Measurements from ENCODE around the gene EWSR1.
"Not testable (repeated sequence)": the region's sequence is repeated elsewhere in the genome, so short reads cannot be mapped to it uniquely, and the experiment has no call there.

Gene EWSR1

DNA sequence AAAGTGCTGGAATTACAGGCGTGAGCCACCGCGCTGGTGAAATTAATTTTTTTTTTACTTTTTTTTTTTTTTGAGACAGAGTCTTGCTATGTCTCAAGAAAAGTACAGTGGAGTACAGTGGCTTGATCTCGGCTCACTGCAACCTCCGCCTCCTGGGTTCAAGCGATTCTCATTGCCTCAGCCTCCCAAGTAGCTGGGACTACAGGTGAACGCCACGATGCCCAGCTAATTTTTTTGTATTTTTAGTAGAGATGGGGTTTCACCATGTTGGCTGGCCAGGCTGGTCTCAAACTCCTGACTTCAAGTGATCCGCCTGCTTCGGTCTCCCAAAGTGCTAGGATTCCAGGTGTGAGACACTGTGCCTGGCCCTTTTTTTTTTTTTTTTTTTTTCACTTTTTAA is 20.2 kb upstream of the EWSR1 start:
- DNase-seq (ENCODE audit: low spot score), result not testable (repeated sequence)

DNA sequence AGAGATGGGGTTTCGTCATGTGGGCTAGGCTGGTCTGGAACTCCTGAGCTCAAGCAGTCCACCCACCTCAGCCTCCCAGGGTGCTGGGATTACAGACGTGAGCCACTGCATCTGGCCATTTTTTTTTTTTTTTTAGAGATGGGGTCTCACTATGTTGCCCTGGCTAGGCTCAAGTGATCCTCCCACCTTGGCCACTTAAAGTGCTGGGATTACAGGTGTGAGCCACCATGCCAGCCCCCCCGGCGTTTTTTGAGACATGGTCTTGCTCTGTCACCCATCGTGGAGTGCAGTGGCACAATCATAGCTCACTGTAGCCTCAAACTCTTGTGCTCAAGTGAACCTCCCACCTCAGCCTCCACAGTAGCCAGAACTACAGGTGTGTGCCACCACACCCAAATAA is 16.8 kb upstream of the EWSR1 start:
- no peak for DNase-seq (ENCODE audit: low spot score)

DNA sequence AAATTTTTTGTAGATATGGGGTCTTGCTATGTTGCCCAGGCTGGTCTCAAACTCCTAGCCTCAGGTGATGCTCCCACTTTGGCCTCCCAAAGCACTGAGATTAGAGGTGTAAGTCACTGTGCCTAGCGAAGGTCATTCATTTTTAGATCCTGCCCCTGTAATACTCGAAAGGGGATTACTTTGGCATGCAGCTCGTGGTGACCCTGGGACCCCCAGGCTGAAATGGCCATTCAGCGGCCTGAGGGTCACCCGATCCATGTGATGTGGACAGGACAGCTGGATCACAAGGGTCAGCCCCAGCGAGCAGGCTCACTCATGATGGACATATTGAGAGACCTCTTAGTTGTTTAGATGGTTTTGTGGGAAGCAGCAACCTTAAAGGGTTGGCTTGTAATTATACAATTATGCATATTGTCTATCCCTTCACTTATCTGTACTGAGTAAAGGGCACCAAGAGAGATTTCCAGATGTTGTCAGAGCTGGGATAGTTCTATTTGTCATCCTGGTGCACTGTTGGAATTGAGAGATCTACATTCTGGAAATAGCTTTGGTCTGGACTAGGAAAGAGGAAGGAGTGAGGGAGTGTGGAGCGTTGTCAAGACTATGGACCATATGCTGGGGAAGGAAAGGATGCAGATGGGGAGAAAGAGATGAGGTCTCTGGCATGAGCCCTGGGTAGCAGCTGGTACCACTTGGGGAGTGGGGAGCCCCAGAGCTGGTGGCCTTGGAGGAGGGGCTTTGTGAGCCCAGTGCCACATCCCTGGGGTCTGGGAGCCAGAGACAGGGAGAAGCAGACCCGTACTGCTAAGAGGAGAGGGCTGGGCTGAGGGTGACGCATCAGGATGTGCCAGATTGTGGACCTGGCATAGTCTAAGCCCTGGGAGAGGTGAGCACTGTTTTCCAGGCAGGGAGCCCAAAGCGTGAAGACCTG is 15.8 kb upstream of the EWSR1 start:
- no peak for DNase-seq (ENCODE audit: low spot score)

DNA sequence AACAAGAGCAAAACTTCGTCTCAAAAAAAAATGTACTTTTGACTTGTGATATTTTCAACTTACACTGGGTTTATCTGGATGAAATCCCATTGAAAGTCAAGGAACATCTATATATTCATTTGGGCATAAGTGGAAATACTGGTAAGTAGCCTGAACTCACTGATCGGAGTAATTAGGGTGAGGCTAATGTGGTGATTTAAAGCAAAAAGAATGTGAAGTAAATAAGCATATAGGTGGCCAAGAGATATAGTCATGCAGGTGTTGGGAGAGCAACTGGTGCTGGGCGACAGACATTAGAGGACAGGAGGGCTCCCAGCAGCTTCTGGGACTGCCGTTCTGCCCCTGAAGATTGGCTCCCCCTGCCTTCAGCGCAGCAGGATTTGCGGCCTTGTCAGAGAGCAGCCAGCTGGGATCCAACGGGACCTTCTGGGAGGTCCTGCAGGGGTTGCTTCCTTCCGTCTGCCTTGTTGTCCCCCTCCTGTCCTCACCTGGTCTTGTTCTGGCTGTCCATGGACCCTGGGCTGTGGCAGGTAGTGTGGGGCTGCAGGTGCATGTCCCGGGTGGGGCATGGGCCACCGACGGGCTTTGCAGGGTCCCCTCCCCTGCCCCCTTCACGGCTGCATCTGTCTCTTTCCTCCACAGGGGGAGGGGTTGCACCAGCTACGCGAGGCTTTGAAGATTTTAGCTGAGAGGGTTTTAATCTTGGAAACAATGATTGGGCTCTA is 14.3 kb upstream of the EWSR1 start:
- DNase-seq (ENCODE audit: low spot score), result no peak

DNA sequence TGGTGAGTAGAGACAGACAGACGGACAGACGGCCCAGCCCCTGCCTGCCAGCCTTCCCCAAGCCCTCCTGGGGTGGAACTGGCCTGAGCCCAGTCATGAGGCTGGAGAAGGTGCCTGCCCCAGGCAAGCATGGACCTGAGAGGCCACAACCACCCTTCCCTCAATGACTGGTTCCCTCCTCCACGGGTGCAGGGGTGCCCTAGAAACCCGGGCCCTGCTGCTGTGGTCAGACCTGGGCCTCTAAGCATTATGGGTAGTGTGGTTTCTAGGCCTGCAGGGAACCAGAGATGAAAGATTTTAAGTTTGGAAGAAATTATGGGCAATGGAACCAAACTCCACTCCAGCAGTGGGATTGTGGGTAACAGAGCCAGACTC is 13.8 kb upstream of the EWSR1 start:
- no peak for DNase-seq (ENCODE audit: low spot score)

DNA sequence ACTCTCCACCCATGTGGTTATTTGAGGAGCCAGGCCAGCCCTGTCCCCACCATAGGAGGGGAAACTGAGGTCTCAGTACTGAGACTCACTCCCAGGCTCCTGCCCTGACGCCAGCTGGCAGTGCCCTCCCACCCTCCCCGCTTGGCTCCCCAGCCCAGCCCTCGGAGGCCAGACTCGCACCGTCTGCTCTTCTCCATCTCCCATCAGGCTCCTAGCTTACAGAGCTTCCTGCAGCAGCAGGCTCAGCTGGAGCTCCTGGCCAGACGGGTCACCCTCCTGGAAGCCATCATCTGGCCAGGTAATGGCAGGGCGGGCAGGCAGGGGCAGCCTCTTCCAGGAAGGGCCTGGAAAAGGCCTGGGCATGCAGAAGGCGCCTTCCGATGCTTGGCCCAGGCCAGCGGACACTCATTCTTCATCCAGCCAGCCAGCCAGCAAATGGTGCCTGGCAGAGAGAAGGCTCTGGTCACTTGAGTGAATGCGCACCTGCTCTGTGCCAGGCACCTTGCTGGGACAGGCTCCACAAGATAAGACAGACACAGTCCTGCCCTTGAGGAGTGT is 12.9 kb upstream of the EWSR1 start:
- no peak for DNase-seq (ENCODE audit: low spot score)

DNA sequence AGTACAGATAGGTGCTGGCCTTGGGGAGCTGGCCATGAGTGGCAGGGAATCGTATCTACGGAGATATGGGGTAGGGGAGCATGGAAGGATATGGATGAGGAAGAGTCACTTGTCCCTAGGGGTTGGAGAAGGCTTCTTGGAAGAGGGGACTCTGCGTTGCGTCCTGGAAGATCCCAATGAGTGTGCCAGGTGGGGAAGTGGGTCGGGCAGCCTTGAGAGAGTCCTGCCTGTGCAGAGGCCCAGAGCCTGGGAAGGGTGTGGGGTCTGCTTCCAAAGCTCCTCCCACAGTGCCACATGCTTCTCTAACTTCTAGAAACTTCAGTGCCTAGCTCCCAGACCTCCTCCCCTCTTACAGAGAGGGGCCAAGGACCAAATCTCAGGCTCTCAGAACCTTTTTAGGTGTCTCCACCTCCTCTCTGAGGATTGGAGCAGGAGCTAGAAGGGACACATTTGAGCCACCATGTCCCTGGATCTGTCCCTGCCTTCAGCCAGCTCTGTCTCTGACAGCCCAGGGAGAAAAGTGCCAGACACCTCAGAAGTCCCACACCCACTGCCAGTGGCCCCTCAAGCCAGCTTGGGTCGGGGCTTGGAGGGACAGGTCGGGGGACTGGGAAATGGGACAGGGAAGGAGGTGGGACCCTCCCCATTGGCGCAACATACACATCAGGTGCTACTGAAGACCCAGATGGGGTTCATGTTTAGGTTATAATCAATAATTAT is 11.3 kb upstream of the EWSR1 start:
- no peak for DNase-seq (ENCODE audit: low spot score)

DNA sequence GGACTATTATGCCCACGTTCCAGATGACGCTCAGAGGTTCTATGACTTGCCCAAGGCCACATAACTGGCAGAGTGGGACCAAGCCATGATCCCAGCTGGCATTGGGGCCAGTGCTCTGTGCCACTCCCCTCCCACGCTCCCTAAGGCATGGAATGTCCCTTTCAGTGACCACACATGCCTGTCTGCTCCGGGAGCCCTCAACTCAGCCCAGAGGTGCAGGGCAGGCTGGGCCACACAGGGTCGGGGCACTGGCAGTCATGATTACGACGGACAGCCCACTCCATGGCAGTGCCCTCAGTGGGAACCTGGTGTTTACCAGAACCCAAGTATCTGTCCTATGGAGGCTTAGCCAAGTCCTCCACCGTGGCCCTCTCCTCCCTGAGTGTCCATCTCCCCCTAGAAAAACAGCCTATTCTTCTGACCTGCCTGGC is 10.3 kb upstream of the EWSR1 start:
- no peak for DNase-seq (ENCODE audit: low spot score)

DNA sequence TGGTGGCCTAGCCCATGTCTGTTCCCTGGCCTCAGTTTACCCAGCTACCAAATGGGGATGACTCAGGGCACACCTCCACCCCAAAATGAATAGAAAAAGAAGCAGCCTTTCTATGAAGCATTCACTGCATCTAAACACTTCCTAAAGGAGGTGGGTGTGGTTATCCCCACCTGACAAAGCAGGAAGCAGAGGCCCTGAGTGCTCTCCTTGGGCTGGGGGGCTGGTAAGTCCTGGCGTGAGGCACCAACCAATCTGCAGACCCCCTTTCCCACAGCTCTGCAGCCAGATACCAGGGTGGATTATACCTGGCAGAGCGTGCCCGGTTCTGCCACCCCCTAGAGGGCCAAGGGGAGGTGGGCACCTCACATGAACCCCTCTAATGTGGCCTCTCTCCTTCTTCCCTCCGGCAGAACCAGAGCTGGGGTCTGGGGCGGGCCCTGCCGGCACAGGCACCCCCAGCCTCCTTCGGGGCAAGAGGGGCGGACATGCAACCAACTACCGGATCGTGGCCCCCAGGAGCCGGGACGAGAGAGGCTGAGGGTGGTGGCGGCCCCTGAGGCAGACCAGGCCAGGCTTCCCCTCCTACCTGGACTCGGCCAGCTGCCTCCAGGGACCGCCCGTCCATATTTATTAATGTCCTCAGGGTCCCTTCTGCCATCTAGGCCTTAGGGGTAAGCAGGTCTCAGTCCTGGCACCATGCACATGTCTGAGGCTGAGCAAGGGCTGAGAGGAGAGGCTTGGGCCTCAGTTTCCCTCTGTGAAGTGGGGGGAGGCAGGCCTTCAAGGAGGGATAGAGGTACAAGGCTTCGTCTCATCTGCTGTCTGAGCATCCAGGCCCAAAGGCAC is 9.4 kb upstream of the EWSR1 start:
- DNase-seq (ENCODE audit: low spot score), result no peak

DNA sequence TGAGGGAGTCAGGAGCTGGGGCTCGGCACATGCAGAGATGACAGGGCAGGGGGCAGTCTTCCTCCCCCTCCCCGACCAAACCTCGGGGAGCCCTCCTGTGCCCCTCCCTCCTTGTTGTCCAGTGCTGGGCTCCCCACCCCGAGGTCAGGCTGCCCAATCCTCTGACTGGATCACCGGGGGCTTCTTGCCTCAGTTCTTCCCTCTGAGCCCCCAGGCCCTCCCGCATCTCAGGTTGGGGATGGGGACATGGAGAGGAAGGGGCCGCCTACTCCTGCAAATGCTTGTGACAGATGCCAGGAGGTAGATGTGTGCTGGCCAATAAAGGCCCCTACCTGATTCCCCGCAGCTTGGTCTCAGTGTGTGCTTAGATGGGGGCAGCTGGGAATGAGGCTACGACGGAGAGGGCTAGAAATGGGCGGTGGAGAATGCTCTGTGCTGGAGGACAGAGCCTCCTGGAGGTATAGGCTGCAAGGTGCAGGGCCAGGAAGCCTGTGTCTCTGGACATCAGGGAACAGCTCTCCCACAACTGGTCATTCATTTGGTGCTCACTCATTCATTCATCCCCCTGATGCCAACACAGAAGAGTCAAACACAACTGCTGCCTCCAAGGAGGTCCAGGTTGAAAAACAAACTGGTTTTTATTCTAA is 8.7 kb upstream of the EWSR1 start:
- DNase-seq (ENCODE audit: low spot score), result no peak

DNA sequence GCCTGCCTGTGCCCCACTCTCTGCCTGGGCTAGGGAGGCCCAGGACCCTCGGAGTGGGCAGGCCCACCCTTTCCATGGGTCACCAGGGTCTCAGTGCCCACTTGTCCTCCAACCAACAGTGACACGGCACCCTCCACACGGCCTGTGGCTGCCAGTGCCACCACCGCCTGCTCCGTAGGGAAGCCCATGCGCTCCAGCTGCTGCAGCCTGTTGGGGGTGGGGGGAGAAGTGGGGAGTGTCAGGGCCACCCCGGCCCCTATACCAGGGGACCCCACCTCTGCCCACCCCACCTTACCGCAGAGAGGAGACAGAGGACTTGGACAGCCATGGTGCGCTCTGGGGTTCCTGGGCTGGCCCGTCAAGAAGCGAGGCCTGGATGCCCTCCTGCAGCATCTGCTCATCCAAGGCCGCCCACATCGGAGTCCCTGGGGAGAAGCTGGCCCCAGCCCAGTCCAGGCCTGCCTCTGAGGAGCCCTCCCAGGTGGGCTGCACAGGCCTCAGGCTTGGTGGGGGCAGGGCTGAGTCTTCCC is 8.0 kb upstream of the EWSR1 start:
- peak; percentile 44 for DNase-seq (ENCODE audit: low spot score)

DNA sequence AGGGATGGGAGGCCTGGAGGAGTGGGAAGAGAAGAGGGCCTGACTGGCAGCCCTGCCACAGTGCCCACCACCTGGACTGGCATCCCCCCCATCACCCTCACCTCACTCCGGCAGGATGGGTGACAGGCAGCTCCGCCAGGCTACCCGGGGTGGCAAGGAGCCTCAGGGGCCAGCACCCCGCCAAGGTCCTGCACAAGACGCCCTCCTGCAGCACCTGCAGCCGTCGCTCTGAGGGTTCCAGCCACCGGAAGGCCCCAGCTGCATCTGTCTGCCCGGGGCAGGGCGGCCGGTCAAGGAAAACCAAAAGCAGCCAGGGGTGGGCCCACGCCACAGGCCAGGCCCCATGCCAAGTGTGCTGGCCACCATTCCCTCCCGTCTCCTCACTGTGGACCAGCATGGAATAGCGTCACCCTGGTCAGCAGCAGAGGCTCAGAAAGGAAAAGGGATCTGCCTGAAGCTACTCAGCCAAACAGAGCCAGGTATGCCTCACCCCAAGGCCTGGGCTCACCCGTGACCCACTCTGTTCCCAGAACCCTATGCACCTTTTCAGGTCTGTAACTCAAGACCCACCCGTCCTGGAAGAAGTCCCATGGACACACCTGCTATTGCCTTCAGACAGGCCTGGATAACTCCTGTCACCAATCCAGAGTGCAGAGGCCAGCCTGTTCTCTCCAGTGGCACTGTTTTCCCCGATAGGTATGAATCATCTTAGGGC is 7.3 kb upstream of the EWSR1 start:
- no peak for DNase-seq (ENCODE audit: low spot score)

DNA sequence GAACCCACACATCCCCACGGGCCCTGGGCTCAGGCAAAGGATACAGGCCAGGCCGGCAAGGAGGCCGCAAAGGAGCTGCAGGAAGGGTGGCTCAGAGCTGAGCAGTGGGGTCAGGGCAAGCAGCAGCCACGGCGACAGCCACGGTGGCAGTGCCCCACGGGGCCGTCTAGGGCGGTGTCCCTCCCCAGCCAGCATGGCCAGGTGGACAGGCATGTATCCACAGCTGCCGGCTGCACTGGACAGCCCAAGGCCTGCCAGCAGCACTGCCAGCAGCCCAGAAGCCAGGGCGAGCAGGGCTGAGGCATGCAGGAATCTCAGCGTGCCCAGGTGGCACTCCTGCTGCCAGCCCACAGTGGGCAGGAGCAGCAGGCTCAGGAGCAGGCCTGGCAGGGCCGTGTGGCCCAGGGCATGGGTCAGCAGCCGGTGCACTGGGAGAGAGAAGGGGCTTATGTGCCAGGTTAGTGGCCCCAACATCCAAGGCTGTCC is 4.2 kb upstream of the EWSR1 start:
- no peak for DNase-seq (ENCODE audit: low spot score)

DNA sequence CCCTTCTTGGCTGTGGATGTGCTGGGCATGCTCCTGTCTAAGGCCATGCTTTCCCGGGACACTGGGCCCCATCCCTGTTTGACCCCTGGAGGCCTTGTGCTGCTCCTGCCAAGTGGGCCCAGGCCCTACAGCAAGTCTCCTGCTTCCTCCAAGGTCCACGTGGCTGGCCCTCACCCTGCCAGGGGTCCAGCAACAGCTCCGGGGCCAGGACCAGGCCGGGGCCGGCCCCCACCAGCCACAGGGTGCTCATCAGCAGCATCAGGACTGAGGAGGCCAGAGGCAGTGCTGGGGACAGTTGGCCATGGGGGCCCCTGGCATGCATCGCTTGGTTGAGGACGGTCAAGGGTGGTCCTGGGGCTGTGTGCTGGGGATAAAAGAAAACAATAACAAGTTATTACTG is 2.8 kb upstream of the EWSR1 start:
- DNase-seq (ENCODE audit: low spot score), result no peak

DNA sequence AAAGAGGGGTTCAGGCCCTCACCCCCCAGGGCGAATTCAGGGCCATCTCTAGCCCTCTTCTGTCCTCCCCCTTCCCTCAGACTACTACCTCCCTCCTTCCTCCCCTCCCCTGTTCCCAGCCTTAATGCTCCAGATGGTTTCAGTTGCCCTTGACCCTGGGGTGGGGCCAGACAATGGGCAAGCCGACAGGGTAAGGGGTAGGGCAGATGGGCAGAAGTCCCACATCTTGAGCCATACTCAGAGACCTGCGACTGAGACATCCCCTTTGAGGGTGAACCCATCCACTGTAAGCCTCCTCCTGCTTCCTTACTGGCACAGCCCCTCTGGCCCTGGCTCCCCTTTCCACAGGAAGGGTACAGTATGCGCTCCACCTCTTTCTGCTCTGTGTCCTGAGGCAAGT is 2.1 kb upstream of the EWSR1 start:
- DNase-seq (ENCODE audit: low spot score), result no peak

DNA sequence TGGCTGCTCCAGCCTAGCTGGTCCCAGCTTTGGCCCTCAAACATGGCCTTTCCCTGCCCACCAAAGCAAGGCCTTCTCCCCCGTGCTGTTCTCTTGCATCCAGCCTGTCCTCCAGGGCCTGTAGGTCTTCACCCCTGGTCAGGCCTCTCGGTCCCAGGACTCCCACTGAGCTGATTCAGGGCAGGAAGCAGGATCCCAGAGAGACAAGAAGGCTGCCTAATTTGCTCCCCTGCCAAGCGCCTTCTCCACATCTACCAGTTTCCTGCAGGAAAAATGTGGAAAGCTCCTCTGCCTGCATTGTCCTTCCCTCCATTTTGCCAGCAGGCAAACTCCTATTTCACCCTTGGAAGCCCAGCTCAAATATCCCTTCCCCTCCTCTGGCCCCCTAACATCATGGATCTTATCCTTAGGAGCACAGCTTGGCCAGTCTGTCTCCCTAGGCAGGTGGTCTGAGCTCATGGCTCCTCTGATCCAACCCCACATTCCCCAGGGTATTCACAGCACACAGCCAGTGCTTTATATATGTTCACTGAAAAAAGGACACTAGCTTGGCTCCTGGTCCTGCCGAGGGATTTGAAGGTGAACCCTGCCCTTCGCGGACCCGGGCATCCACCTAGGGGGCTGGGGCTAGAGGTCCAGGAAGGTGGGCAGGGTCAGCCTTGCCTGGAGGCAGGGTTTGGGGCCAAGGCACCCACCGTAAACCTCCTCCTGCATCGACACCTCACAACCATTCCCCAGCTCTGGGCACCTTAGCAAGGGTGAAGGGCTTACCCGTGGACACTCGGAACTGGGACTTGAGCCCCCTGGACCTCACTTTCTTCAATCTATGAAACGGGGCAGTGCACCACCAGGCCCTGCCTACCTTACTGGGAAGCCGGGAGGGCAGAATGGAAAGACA is 1.3 kb upstream of the EWSR1 start:
- DNase-seq (ENCODE audit: low spot score), result no peak

DNA sequence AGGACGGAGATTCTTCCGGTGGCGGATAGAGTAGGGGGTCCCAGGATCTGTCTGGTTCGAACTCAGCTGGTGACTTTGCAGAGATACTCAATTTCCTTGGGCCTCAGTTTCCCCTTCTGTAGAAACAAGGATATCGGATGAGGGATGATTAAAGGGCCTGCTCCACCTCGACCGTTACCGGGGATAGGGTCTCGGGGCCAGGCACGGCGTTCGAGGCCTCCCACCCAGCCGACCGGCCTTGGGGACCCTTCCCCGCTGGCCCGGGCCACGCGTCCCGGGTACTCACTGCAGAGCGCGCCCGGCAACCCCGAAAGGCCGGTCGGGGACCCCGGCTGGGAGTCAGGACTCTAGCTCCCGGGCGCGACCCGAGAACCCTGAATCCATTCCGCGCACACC is 608 bp upstream of the EWSR1 start:
- no peak for DNase-seq (ENCODE audit: low spot score)

DNA sequence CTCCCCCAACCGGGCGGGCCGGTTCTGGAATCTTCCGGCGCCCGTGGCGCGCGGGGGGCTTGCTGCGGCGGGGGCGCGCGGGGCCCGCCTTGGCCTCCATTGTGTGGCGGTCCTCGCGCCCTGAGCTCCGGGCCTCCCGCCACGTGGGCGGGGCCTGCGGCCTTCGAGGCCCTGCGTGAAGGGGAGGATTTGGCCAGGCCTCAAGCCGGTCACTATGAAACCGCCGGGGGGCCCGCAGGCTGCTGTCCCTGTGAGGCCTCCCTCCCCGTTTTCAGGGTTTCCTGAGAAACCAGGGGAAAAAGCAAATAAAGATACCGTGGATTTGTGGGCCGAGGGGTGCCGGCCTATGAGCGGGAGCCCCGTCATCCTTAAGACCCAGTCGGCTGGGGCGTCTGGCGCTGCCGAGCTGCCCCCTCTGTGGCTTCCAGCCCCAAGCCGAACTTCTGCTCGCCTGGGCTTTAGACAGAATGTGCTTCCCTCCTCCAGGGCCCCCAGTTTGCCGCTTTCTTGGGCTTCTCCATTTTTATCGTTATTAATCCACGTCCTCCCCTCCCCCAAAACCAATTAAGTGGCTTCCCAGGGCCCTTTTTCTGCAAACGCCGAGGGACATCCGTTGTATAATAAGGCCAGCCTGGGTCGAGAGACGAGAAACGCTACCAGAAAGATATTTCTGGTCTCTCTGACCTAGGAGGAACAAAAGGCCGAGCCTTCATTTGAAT is 602 bp downstream of the EWSR1 start:
- DNase-seq (ENCODE audit: low spot score), result peak; percentile 63
